ENCODE measurements around the gene CALN1. TPM values are rescaled to one million over a fixed set of nuclear protein-coding genes. Genes with fewer than 3 reads are reported as not detected.

CALN1 gene
- total and polyA plus RNA-seq, 3 donors from 2014 or later = 4.3 to 6.2 (median 4.4) TPM

GRCh38 chr7:71867626-71868025 is 544.5 kb downstream of the CALN1 start:
- Histone ChIP-seq H3K27ac (no peak overlapping the region), H3K4me1 (no peaks in the 10 kb centered on the region), H3K27me3 (no peaks in the 10 kb centered on the region), H3K4me3 (no peak overlapping the region), H3K9me3 (no peaks in the 10 kb centered on the region), H3K36me3 (ENCODE audit: low read depth, missing control alignments) (no peaks in the 10 kb centered on the region)
- WGBS, 2 donors = 85 to 88% methylated on average over 8 of the region's 8 CpGs
- no peak for TF ChIP-seq POLR2A (IDR thresholded peaks at IDR 0.05)
- TF ChIP-seq CTCF (IDR thresholded peaks at IDR 0.05) = no peak
- DNase-seq = no peak
- intact Hi-C loops (cut with DNase I; ENCODE audit: low total_unique reads) = no loop called here

- Histone ChIP-seq H3K4me1 (no peaks in the 10 kb centered on the region), H3K27ac (no peak overlapping the region), H3K27me3 (no peaks in the 10 kb centered on the region), H3K36me3 (ENCODE audit: low read depth, missing control alignments) (no peaks in the 10 kb centered on the region), H3K4me3 (no peak overlapping the region), H3K9me3 (no peaks in the 10 kb centered on the region)
- intact Hi-C loops (cut with DNase I; ENCODE audit: low total_unique reads) = no loop called here
- DNase-seq = no peak
- TF ChIP-seq POLR2A (IDR thresholded peaks at IDR 0.05) (no peak), CTCF (IDR thresholded peaks at IDR 0.05) (no peak)
- WGBS, 2 donors = 73 to 81% methylated on average over 6 of the region's 6 CpGs
Measured at GRCh38 chr7:71865172-71865571, 547.0 kb downstream of the CALN1 start.

GRCh38 chr7:71864130-71864529 is 548.0 kb downstream of the CALN1 start:
- Histone ChIP-seq H3K27ac (no peak overlapping the region), H3K27me3 (no peaks in the 10 kb centered on the region), H3K4me1 (no peaks in the 10 kb centered on the region), H3K9me3 (no peaks in the 10 kb centered on the region), H3K36me3 (ENCODE audit: low read depth, missing control alignments) (no peaks in the 10 kb centered on the region), H3K4me3 (no peak overlapping the region)
- intact Hi-C loops (cut with DNase I; ENCODE audit: low total_unique reads) = no loop called here
- DNase-seq = no peak
- TF ChIP-seq POLR2A (IDR thresholded peaks at IDR 0.05) (no peak), CTCF (IDR thresholded peaks at IDR 0.05) (no peak)
- 92 to 95% methylated on average over 4 of the region's 4 CpGs for WGBS, 2 donors

- no peaks in the 10 kb centered on the region for H3K27me3 ChIP-seq
- H3K9me3 ChIP-seq = no peaks in the 10 kb centered on the region
- no peak for DNase-seq
- H3K36me3 ChIP-seq (ENCODE audit: low read depth, missing control alignments) = no peaks in the 10 kb centered on the region
- no peak for TF ChIP-seq POLR2A (IDR thresholded peaks at IDR 0.05)
- no peak for TF ChIP-seq CTCF (IDR thresholded peaks at IDR 0.05)
- intact Hi-C loops (cut with DNase I; ENCODE audit: low total_unique reads) = no loop called here
- 67 to 83% methylated on average over 4 of the region's 4 CpGs for WGBS, 2 donors
- no peaks in the 10 kb centered on the region for H3K4me1 ChIP-seq
- H3K27ac ChIP-seq = no peak overlapping the region
- H3K4me3 ChIP-seq = no peak overlapping the region
Measured at GRCh38 chr7:71860572-71860971, 551.6 kb downstream of the CALN1 start.

GRCh38 chr7:71857338-71857737 is 554.8 kb downstream of the CALN1 start:
- TF ChIP-seq POLR2A (IDR thresholded peaks at IDR 0.05) = no peak
- no peak for TF ChIP-seq CTCF (IDR thresholded peaks at IDR 0.05)
- no peak for DNase-seq
- intact Hi-C loops (cut with DNase I; ENCODE audit: low total_unique reads) = no loop called here

More at GRCh38 chr7:71857338-71857737, 554.8 kb downstream of the CALN1 start:
- Histone ChIP-seq H3K4me3 (no peak overlapping the region), H3K27ac (no peak overlapping the region), H3K36me3 (ENCODE audit: low read depth, missing control alignments) (no peaks in the 10 kb centered on the region), H3K27me3 (no peaks in the 10 kb centered on the region), H3K9me3 (no peaks in the 10 kb centered on the region), H3K4me1 (no peaks in the 10 kb centered on the region)
- 82 to 87% methylated on average over 6 of the region's 6 CpGs for WGBS, 2 donors
